ENCODE data around the gene SFTA2.
"Not testable (repeated sequence)": the region's sequence is repeated elsewhere in the genome, so short reads cannot be mapped to it uniquely, and the experiment has no call there.

The SFTA2 gene

GRCh38 chr6:30970946-30971345, 39.0 kb upstream of the SFTA2 start:
- no peak for ATAC-seq
- no peak for TF ChIP-seq SNAI2 (CRISPR knock-in tag; IDR thresholded peaks at IDR 0.05)
- no peak for TF ChIP-seq ZNF8 (CRISPR knock-in tag; IDR thresholded peaks at IDR 0.05)
- no peak for TF ChIP-seq CREB5 (CRISPR knock-in tag; IDR thresholded peaks at IDR 0.05; ENCODE audit: low read depth)
- TF ChIP-seq ARNTL (CRISPR knock-in tag; IDR thresholded peaks at IDR 0.05; ENCODE audit: borderline replicate concordance, low read depth): no peak
- no peak for TF ChIP-seq PATZ1 (CRISPR knock-in tag; IDR thresholded peaks at IDR 0.05; ENCODE audit: borderline replicate concordance)
- no peak for TF ChIP-seq ZFP30 (CRISPR knock-in tag; IDR thresholded peaks at IDR 0.05)
- TF ChIP-seq ESRRG (CRISPR knock-in tag; IDR thresholded peaks at IDR 0.05): no peak
- TF ChIP-seq POU6F1 (CRISPR knock-in tag; IDR thresholded peaks at IDR 0.05; ENCODE audit: borderline replicate concordance, low read depth): no peak
- TF ChIP-seq ZC3H10 (CRISPR knock-in tag; IDR thresholded peaks at IDR 0.05): no peak
- TF ChIP-seq PPARA (CRISPR knock-in tag; IDR thresholded peaks at IDR 0.05; ENCODE audit: borderline replicate concordance): no peak
- TF ChIP-seq ZNF565 (CRISPR knock-in tag; conservative IDR thresholded peaks at IDR 0.05; ENCODE audit: low read depth): no peak
- TF ChIP-seq BACH2 (CRISPR knock-in tag; IDR thresholded peaks at IDR 0.05; ENCODE audit: borderline replicate concordance): no peak
- no peak for TF ChIP-seq ZFP3 (CRISPR knock-in tag; IDR thresholded peaks at IDR 0.05)
- TF ChIP-seq TCF4 (CRISPR knock-in tag; IDR thresholded peaks at IDR 0.05; ENCODE audit: borderline replicate concordance): no peak

- not testable (repeated sequence) for ATAC-seq
These were observed 37.2 kb upstream of the SFTA2 start for GRCh38 chr6:30969171-30969570.

GRCh38 chr6:30966154-30966553, 34.2 kb upstream of the SFTA2 start:
- TF ChIP-seq ZC3H10 (CRISPR knock-in tag; IDR thresholded peaks at IDR 0.05) (no peak), TOX (CRISPR knock-in tag; IDR thresholded peaks at IDR 0.05; ENCODE audit: borderline replicate concordance) (no peak), BACH2 (CRISPR knock-in tag; IDR thresholded peaks at IDR 0.05; ENCODE audit: borderline replicate concordance) (no peak), ESRRG (CRISPR knock-in tag; IDR thresholded peaks at IDR 0.05) (no peak), CREB5 (CRISPR knock-in tag; IDR thresholded peaks at IDR 0.05; ENCODE audit: low read depth) (no peak), GLIS3 (CRISPR knock-in tag; IDR thresholded peaks at IDR 0.05) (no peak), ARNTL (CRISPR knock-in tag; IDR thresholded peaks at IDR 0.05; ENCODE audit: borderline replicate concordance, low read depth) (no peak), ZNF70 (CRISPR knock-in tag; IDR thresholded peaks at IDR 0.05) (no peak), CSDC2 (CRISPR knock-in tag; IDR thresholded peaks at IDR 0.05) (no peak), PPARA (CRISPR knock-in tag; IDR thresholded peaks at IDR 0.05; ENCODE audit: borderline replicate concordance) (no peak), ZNF565 (CRISPR knock-in tag; conservative IDR thresholded peaks at IDR 0.05; ENCODE audit: low read depth) (no peak)

GRCh38 chr6:30965140-30965601, 33.2 kb upstream of the SFTA2 start:
- ATAC-seq: no peak
- TF ChIP-seq TOX (CRISPR knock-in tag; IDR thresholded peaks at IDR 0.05; ENCODE audit: borderline replicate concordance): no peak
- TF ChIP-seq ISL1 (CRISPR knock-in tag; IDR thresholded peaks at IDR 0.05): no peak
- no peak for TF ChIP-seq PATZ1 (CRISPR knock-in tag; IDR thresholded peaks at IDR 0.05; ENCODE audit: borderline replicate concordance)
- TF ChIP-seq CREB5 (CRISPR knock-in tag; IDR thresholded peaks at IDR 0.05; ENCODE audit: low read depth): no peak
- TF ChIP-seq CSRNP3 (CRISPR knock-in tag; IDR thresholded peaks at IDR 0.05): no peak
- no peak for TF ChIP-seq ZNF70 (CRISPR knock-in tag; IDR thresholded peaks at IDR 0.05)
- TF ChIP-seq TCF4 (CRISPR knock-in tag; IDR thresholded peaks at IDR 0.05; ENCODE audit: borderline replicate concordance): no peak
- TF ChIP-seq ESRRG (CRISPR knock-in tag; IDR thresholded peaks at IDR 0.05): no peak
- TF ChIP-seq ZFP3 (CRISPR knock-in tag; IDR thresholded peaks at IDR 0.05): no peak
- no peak for TF ChIP-seq ZC3H10 (CRISPR knock-in tag; IDR thresholded peaks at IDR 0.05)
- no peak for TF ChIP-seq ZNF8 (CRISPR knock-in tag; IDR thresholded peaks at IDR 0.05)
- TF ChIP-seq SNAI2 (CRISPR knock-in tag; IDR thresholded peaks at IDR 0.05): no peak
- no peak for TF ChIP-seq TSHZ2 (CRISPR knock-in tag; IDR thresholded peaks at IDR 0.05)

More at GRCh38 chr6:30966154-30966553, 34.2 kb upstream of the SFTA2 start:
- no peak for ATAC-seq

Data from SK-N-SH treated with all-trans-retinoic acid at 6 μM for 48 hours (cell line).